K562 treated with DMSO at 1 percent for 24 hours (cell line): ENCODE data around the gene HDDC3. TPM values are rescaled to one million over a fixed set of nuclear protein-coding genes. Genes with fewer than 3 reads are reported as not detected.

ENCODE experiments used
- total RNA-seq: library from RNA; unstranded; fragments of 300-600 nt; gene quantifications from 2 replicates; pipeline ENCODE4 v1.2.3, GENCODE V29; 2022; ENCODE audit warnings: low read depth; ENCODE audit not compliant: insufficient read depth

HDDC3 gene
- total RNA-seq, result 25.5 and 26.9 TPM in 2 replicates

GRCh38 chr15:90931828-90932659 lies at the start of gene HDDC3:
Gene HDDC3 (minus strand): TSS chr15:90932549. CDS start chr15:90932540, 9 bp downstream.

GRCh38 chr15:90954712-90955623 lies 22.6 kb upstream of the HDDC3 start, which contains the start of gene RCCD1:
Gene RCCD1 (plus strand): TSS chr15:90954884. CDS start chr15:90956735, 1,851 bp downstream.

GRCh38 chr15:90934949-90935751 lies 2.8 kb upstream of the HDDC3 start, which contains the start of gene UNC45A:
Gene UNC45A (plus strand): TSS chr15:90935285. CDS start chr15:90935325, 40 bp downstream.

GRCh38 chr15:90902840-90903732 lies 29.3 kb downstream of the HDDC3 start, which contains the start of gene MAN2A2:
Gene MAN2A2 (plus strand): TSS chr15:90903302. CDS start chr15:90904208, 906 bp downstream.

GRCh38 chr15:90883976-90884718 lies 48.2 kb downstream of the HDDC3 start, which contains the start of gene FES:
Gene FES (plus strand): TSS chr15:90884504. CDS start chr15:90885046, 542 bp downstream.

Other genes with a start within 250 kb of the HDDC3 start
- 15.7 and 16.5 TPM in 2 replicates for gene BLM, start 215.2 kb downstream of the HDDC3 start, total RNA-seq
- 122 and 128 TPM in 2 replicates for gene FURIN, start 64.0 kb downstream of the HDDC3 start, total RNA-seq
- gene FES, start 48.0 kb downstream of the HDDC3 start, total RNA-seq, result 5.5 and 5.7 TPM in 2 replicates
- gene MAN2A2, start 29.2 kb downstream of the HDDC3 start, total RNA-seq, result 88.4 and 96.7 TPM in 2 replicates
- 92.9 and 101 TPM in 2 replicates for gene UNC45A, start 2.7 kb upstream of the HDDC3 start, total RNA-seq
- 42.8 and 47.4 TPM in 2 replicates for gene RCCD1, start 22.3 kb upstream of the HDDC3 start, total RNA-seq
- gene PRC1, start 62.0 kb upstream of the HDDC3 start, total RNA-seq, result 141 and 143 TPM in 2 replicates
- gene VPS33B, start 90.0 kb upstream of the HDDC3 start, total RNA-seq, result 20.4 and 23.3 TPM in 2 replicates
- 0.21 and 0.29 TPM in 2 replicates for gene SV2B, start 167.7 kb upstream of the HDDC3 start, total RNA-seq